Endothelial cell (in vitro differentiated cells): ENCODE data around the gene ACOXL. TPM values are rescaled to one million over a fixed set of nuclear protein-coding genes. Genes with fewer than 3 reads are reported as not detected.

Experiments used
- DNase-seq: peaks from one replicate; pipeline ENCODE4 v3.0.0; 2021; ENCODE audit warnings: low spot score
- H3K27ac Mint-ChIP-seq: one replicate; pipeline ENCODE4 v1.8.0; 2021; ENCODE audit warnings: mixed read lengths, inconsistent platforms; ENCODE audit not compliant: unreplicated experiment
- H3K27me3 Mint-ChIP-seq: one replicate; pipeline ENCODE4 v1.8.0; 2021; ENCODE audit warnings: mild to moderate bottlenecking, moderate library complexity, mixed read lengths, inconsistent platforms; ENCODE audit not compliant: unreplicated experiment
- H3K36me3 Mint-ChIP-seq: one replicate; pipeline ENCODE4 v1.8.0; 2021; ENCODE audit warnings: mild to moderate bottlenecking, low read depth, mixed read lengths, inconsistent platforms; ENCODE audit not compliant: unreplicated experiment
- H3K4me1 Mint-ChIP-seq: one replicate; pipeline ENCODE4 v1.8.0; 2021; ENCODE audit warnings: mild to moderate bottlenecking, mixed read lengths, inconsistent platforms; ENCODE audit not compliant: unreplicated experiment
- H3K4me3 Mint-ChIP-seq: one replicate; pipeline ENCODE4 v1.8.0; 2021; ENCODE audit warnings: mild to moderate bottlenecking, mixed read lengths, inconsistent platforms; ENCODE audit not compliant: unreplicated experiment
- H3K9me3 Mint-ChIP-seq: one replicate; pipeline ENCODE4 v1.8.0; 2021; ENCODE audit warnings: mixed read lengths, inconsistent platforms; ENCODE audit not compliant: unreplicated experiment
- CTCF ChIP-seq: fragments of 200-600 bp; sonication (generic); IDR thresholded peaks from one replicate; pipeline ENCODE4 v1.5.0; 2021; ENCODE audit warnings: antibody characterized with exemption; ENCODE audit not compliant: unreplicated experiment
- total RNA-seq: library from RNA; stranded (reverse); fragmentation: NEBNext Ultra II Directional; extraction: Animal tissue kit (Norgen Biotek cat#: 25700); gene quantifications from one replicate; pipeline ENCODE4 v1.2.1, GENCODE V29; 2021; ENCODE audit not compliant: unreplicated experiment

ACOXL gene
- total RNA-seq, 1 donor from 2014 or later: 0.44 TPM

GRCh38 chr2:110969696-110970095 is 237.3 kb downstream of the ACOXL start:
- TF ChIP-seq CTCF: no peak
- Mint-ChIP-seq H3K36me3 (no peaks in the 10 kb centered on the region), H3K4me3 (no peak overlapping the region), H3K27ac (no peak overlapping the region), H3K9me3 (no peaks in the 10 kb centered on the region), H3K27me3 (peaks cover 2% of the 10 kb centered on the region), H3K4me1 (peaks cover 4% of the 10 kb centered on the region)
- DNase-seq: no peak

- H3K4me3 Mint-ChIP-seq: no peak overlapping the region
- no peak for TF ChIP-seq CTCF
- H3K36me3 Mint-ChIP-seq: no peaks in the 10 kb centered on the region
- no peak for DNase-seq
- no peaks in the 10 kb centered on the region for H3K9me3 Mint-ChIP-seq
- H3K27me3 Mint-ChIP-seq: peaks cover 2% of the 10 kb centered on the region
- no peak overlapping the region for H3K27ac Mint-ChIP-seq
- peaks cover 4% of the 10 kb centered on the region for H3K4me1 Mint-ChIP-seq
Observed at GRCh38 chr2:110970201-110970600, 237.8 kb downstream of the ACOXL start.

GRCh38 chr2:110971811-110972210 is 239.4 kb downstream of the ACOXL start:
- no peak overlapping the region for H3K4me3 Mint-ChIP-seq
- no peak for TF ChIP-seq CTCF
- H3K4me1 Mint-ChIP-seq: peaks cover 3% of the 10 kb centered on the region
- no peak for DNase-seq
- no peaks in the 10 kb centered on the region for H3K36me3 Mint-ChIP-seq
- H3K9me3 Mint-ChIP-seq: no peaks in the 10 kb centered on the region
- H3K27ac Mint-ChIP-seq: no peak overlapping the region
- H3K27me3 Mint-ChIP-seq: peaks cover 2% of the 10 kb centered on the region

DNA sequence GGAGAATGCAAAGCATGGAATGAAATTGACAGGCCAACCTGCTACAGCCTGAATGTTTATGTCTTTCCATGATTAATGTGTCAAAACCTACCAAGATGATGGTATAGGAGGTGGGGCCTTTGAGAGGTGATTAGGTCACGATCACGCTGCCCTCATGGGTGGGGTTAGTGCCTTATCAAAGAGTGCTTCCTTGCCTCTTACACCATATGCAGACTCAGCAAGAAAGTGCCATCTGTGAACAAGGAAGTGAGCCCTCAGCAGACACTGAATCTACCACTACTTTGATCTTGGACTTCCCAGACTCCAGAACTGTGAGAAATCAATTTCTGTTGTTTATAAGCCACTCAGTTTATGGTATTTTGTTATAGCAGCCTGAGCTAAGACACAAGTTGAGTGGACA is 240.9 kb downstream of the ACOXL start:
- Mint-ChIP-seq H3K4me3 (no peak overlapping the region), H3K27ac (no peak overlapping the region), H3K4me1 (peaks cover 3% of the 10 kb centered on the region), H3K27me3 (peaks cover 2% of the 10 kb centered on the region), H3K36me3 (no peaks in the 10 kb centered on the region), H3K9me3 (no peaks in the 10 kb centered on the region)
- TF ChIP-seq CTCF: no peak
- DNase-seq: no peak

DNA sequence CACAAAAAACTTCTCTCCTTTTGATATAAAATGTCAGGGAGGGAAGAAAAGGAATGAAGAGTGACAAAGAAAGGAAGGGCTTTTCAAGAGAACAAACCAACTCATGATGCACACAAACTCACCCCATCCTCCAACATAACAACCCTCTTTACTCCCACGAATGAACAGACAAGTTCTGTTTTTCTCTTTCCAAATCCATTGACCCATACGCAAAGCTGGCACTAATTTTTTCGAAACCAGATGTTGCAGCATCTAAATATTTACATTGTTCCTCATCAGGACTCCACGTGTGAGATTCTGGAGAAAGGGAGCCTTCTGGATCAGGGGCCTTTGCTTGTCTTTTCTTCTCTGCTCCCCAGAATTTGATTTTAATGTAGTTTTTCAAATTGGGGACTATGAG is 245.0 kb downstream of the ACOXL start:
- DNase-seq: no peak
- H3K36me3 Mint-ChIP-seq: no peaks in the 10 kb centered on the region
- H3K27me3 Mint-ChIP-seq: peaks cover 4% of the 10 kb centered on the region
- H3K4me3 Mint-ChIP-seq: no peak overlapping the region
- TF ChIP-seq CTCF: no peak
- H3K27ac Mint-ChIP-seq: no peak overlapping the region
- no peaks in the 10 kb centered on the region for H3K9me3 Mint-ChIP-seq
- peaks cover 3% of the 10 kb centered on the region for H3K4me1 Mint-ChIP-seq
